GM12865 (cell line): ENCODE results near the gene HS3ST3B1.

Experiments used
- DNase-seq: peaks from one replicate; pipeline ENCODE4 v3.0.0; 2010; ENCODE audit warnings: low read depth
- H3K4me3 ChIP-seq: 2 replicates; pipeline ENCODE4 v1.5.1; 2011; ENCODE audit warnings: mild to moderate bottlenecking, low read depth, low read length, control low read depth
- TF ChIP-seq, protein P1 (sequence below): IDR thresholded peaks from 2 replicates; pipeline ENCODE4 v1.5.1; 2011; ENCODE audit warnings: low read length, control low read depth, low read depth, inconsistent platforms; ENCODE audit not compliant: insufficient read depth; ENCODE audit errors: missing control alignments

HS3ST3B1 gene

DNA sequence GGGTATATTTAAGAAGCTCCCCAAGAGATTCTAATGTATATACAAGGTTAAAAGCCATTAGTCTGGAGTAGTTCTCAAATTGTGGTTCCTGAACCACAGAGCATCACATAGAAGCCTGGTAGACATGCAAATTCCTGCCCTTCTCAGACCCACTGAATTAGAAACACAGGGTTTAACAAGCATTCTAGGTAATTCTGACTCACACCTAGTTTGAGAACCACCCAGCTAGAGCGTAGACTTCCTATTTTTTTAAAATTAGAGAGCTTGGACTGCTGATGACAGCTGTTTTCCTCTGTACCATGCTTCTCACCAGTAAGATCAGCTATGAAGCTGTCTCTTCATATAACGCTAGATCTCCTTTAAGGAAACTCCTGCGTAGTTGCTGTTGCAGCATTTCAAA, 50.6 kb downstream of the HS3ST3B1 start:
- TF ChIP-seq, protein P1, sequence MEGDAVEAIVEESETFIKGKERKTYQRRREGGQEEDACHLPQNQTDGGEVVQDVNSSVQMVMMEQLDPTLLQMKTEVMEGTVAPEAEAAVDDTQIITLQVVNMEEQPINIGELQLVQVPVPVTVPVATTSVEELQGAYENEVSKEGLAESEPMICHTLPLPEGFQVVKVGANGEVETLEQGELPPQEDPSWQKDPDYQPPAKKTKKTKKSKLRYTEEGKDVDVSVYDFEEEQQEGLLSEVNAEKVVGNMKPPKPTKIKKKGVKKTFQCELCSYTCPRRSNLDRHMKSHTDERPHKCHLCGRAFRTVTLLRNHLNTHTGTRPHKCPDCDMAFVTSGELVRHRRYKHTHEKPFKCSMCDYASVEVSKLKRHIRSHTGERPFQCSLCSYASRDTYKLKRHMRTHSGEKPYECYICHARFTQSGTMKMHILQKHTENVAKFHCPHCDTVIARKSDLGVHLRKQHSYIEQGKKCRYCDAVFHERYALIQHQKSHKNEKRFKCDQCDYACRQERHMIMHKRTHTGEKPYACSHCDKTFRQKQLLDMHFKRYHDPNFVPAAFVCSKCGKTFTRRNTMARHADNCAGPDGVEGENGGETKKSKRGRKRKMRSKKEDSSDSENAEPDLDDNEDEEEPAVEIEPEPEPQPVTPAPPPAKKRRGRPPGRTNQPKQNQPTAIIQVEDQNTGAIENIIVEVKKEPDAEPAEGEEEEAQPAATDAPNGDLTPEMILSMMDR = no peak
- DNase-seq = peak; percentile 37
- no peak overlapping the region for H3K4me3 ChIP-seq

DNA sequence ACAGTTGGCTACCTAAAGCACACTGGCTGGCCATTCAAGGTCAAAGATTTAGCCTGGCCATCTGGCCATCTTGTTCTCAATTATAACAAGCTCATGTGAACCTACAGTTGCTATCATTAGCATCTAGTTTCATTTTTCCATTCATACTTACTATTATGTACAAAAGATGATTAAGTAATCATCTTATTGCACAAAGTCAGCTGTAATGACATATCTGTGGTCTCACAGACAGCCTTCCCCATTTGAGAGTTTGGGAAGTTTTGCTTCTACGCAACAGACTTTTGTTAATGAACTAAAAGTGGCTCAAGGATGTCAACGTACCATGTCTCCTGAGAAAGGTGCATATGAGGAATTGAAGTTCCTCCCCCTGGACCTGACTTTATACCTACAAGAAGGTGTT, 51.3 kb downstream of the HS3ST3B1 start:
- H3K4me3 ChIP-seq = no peak overlapping the region
- no peak for DNase-seq
- TF ChIP-seq, protein P1 = no peak

- H3K4me3 ChIP-seq = no peak overlapping the region
- no peak for DNase-seq
- TF ChIP-seq, protein P1 = no peak
Measured at GRCh38 chr17:14353861-14354474, 53.1 kb downstream of the HS3ST3B1 start.

GRCh38 chr17:14354807-14355206, 53.9 kb downstream of the HS3ST3B1 start:
- no peak overlapping the region for H3K4me3 ChIP-seq
- no peak for DNase-seq
- TF ChIP-seq, protein P1 = no peak

GRCh38 chr17:14355556-14355955, 54.7 kb downstream of the HS3ST3B1 start:
- TF ChIP-seq, protein P1 = no peak
- DNase-seq = no peak
- no peak overlapping the region for H3K4me3 ChIP-seq

GRCh38 chr17:14359163-14360020, 58.5 kb downstream of the HS3ST3B1 start:
- H3K4me3 ChIP-seq = no peak overlapping the region
- TF ChIP-seq, protein P1 = no peak
- peak; percentile 63 for DNase-seq

DNA sequence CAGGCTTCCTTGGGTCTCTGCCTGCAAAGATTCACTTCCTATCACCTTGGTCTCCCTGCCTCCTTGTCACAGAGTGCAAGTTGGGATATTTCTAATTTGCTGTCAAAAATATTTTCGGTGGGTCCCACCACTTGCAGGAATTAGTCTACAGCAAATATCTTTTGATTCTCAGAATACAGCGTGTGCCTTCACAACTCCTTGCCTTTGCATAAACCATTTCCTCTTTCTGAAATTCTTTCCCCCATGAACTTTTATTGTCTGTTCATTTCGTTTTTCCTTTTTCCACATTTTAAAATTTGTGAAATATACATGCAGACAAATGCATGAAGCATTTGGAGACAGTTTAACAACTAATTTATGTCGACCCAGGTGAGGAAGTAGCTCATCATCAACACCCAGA, 60.0 kb downstream of the HS3ST3B1 start:
- no peak for DNase-seq
- TF ChIP-seq, protein P1 = no peak
- no peak overlapping the region for H3K4me3 ChIP-seq
